A549 (cell line): ENCODE results near the gene PHYHIPL.

ENCODE experiments used
- BHLHE40 ChIP-seq: IDR thresholded peaks from 2 replicates; pipeline ENCODE4 v1.6.1; 2012; ENCODE audit warnings: low read depth, low read length, inconsistent platforms
- CEBPB ChIP-seq, 2 experiments: fragments of >200 bp in 1 of 2; sonication (Bioruptor Twin) in 1 of 2; formaldehyde crosslinking in 1 of 2; IDR thresholded peaks; 2 replicates each; pipeline ENCODE4 v1.6.1; 2012 to 2016
- CHD2 ChIP-seq: fragments of 150-350 bp; IDR thresholded peaks from 2 replicates; pipeline ENCODE4 v1.6.1; 2014; ENCODE audit warnings: low read length; ENCODE audit not compliant: partially characterized antibody
- CHD4 ChIP-seq: fragments of 200-600 bp; sonication (generic); IDR thresholded peaks from 2 replicates; pipeline ENCODE4 v1.6.1; 2016; ENCODE audit warnings: antibody characterized with exemption, mild to moderate bottlenecking, borderline replicate concordance
- EP300 ChIP-seq, 2 experiments: fragments of >200 bp; sonication (Bioruptor Twin); formaldehyde crosslinking; IDR thresholded peaks; 2 replicates in 1 of 2; 3 replicates in 1 of 2; pipeline ENCODE4 v1.6.1; 2016 to 2017
- FOSL2 ChIP-seq, 2 experiments: fragments of 450-650 bp in 1 of 2; fragments of >200 bp in 1 of 2; sonication (Bioruptor Twin) in 1 of 2; formaldehyde crosslinking; IDR thresholded peaks; 2 replicates each; pipeline versions ENCODE4 v1.5.0 to v1.6.1; 2016 to 2020; ENCODE audit warnings: mild to moderate bottlenecking in 1 of 2, moderate library complexity in 1 of 2
- MAFK ChIP-seq: fragments of 450-650 bp; IDR thresholded peaks from 2 replicates; pipeline ENCODE4 v1.6.1; 2014; ENCODE audit not compliant: partially characterized antibody
- POLR2A ChIP-seq: IDR thresholded peaks from 2 replicates; pipeline ENCODE4 v1.6.1; 2012; ENCODE audit warnings: mild to moderate bottlenecking, low read length
- RAD21 ChIP-seq, 2 experiments: fragments of >200 bp in 1 of 2; sonication (Bioruptor Twin) in 1 of 2; formaldehyde crosslinking in 1 of 2; IDR thresholded peaks in 1 of 2; conservative IDR thresholded peaks in 1 of 2; 2 replicates in 1 of 2; 3 replicates in 1 of 2; pipeline ENCODE4 v1.6.1; 2012 to 2018; ENCODE audit warnings: inconsistent platforms in 1 of 2
- RCOR1 ChIP-seq: fragments of 150-350 bp; IDR thresholded peaks from 2 replicates; pipeline ENCODE4 v1.6.1; 2014; ENCODE audit warnings: antibody characterized with exemption, low read length, low read depth
- SMC3 ChIP-seq: fragments of >200 bp; sonication (Bioruptor Twin); formaldehyde crosslinking; IDR thresholded peaks from 3 replicates; pipeline ENCODE4 v1.6.1; 2018; ENCODE audit warnings: inconsistent platforms
- TF ChIP-seq, protein P1 (sequence below): fragments of >200 bp; sonication (Bioruptor Twin); formaldehyde crosslinking; IDR thresholded peaks from 3 replicates; pipeline ENCODE4 v1.5.1; 2016
- TF ChIP-seq, protein P2 (sequence below): IDR thresholded peaks from 2 replicates; pipeline ENCODE4 v1.6.1; 2012

DNA sequence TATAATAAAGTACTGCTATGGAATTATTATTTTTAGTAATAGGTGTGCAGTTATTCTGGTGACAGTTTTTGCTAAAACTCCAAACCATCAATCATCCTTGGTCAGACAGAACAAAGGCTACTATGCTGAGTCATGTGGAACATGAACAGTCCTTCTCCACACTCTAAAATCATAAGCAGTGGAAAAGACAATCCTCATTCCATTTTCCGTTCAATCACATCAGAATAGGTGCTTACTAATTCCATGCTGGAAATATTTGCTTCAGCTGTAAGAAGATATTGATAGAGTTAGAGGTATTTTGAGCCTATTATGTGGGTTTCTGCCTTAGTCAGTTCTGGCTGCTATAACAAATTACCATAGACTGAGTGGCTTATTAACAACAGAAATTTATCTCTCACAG, 103.0 kb downstream of the PHYHIPL start:
- no peak for TF ChIP-seq RCOR1
- no peak for TF ChIP-seq CHD2
- no peak for TF ChIP-seq EP300 (IDR thresholded peaks at IDR 0.05)
- no peak for TF ChIP-seq CHD4
- no peak for TF ChIP-seq FOSL2 (IDR thresholded peaks at IDR 0.05)
- TF ChIP-seq FOSL2 (CRISPR knock-in tag; IDR thresholded peaks at IDR 0.05), result no peak
- TF ChIP-seq, protein P1, sequence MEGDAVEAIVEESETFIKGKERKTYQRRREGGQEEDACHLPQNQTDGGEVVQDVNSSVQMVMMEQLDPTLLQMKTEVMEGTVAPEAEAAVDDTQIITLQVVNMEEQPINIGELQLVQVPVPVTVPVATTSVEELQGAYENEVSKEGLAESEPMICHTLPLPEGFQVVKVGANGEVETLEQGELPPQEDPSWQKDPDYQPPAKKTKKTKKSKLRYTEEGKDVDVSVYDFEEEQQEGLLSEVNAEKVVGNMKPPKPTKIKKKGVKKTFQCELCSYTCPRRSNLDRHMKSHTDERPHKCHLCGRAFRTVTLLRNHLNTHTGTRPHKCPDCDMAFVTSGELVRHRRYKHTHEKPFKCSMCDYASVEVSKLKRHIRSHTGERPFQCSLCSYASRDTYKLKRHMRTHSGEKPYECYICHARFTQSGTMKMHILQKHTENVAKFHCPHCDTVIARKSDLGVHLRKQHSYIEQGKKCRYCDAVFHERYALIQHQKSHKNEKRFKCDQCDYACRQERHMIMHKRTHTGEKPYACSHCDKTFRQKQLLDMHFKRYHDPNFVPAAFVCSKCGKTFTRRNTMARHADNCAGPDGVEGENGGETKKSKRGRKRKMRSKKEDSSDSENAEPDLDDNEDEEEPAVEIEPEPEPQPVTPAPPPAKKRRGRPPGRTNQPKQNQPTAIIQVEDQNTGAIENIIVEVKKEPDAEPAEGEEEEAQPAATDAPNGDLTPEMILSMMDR, result no peak
- TF ChIP-seq POLR2A, result no peak
- TF ChIP-seq MAFK, result no peak
- TF ChIP-seq, protein P2, sequence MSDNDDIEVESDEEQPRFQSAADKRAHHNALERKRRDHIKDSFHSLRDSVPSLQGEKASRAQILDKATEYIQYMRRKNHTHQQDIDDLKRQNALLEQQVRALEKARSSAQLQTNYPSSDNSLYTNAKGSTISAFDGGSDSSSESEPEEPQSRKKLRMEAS, result no peak
- no peak for TF ChIP-seq SMC3
- no peak for TF ChIP-seq CEBPB (IDR thresholded peaks at IDR 0.05)
- no peak for TF ChIP-seq BHLHE40
- TF ChIP-seq RAD21 (conservative IDR thresholded peaks at IDR 0.05 in 1 of 2, IDR thresholded peaks at IDR 0.05 in 1 of 2), result no peak
